NCI-H446 treated with DMSO at 0.1 percent for 48 hours (cell line): Measurements from ENCODE around the gene GSTA4.

Source experiments
- DNase-seq: peaks from one replicate; lab custom pipeline; 2025; lab: John Stamatoyannopoulos, UW

GSTA4 gene

DNA sequence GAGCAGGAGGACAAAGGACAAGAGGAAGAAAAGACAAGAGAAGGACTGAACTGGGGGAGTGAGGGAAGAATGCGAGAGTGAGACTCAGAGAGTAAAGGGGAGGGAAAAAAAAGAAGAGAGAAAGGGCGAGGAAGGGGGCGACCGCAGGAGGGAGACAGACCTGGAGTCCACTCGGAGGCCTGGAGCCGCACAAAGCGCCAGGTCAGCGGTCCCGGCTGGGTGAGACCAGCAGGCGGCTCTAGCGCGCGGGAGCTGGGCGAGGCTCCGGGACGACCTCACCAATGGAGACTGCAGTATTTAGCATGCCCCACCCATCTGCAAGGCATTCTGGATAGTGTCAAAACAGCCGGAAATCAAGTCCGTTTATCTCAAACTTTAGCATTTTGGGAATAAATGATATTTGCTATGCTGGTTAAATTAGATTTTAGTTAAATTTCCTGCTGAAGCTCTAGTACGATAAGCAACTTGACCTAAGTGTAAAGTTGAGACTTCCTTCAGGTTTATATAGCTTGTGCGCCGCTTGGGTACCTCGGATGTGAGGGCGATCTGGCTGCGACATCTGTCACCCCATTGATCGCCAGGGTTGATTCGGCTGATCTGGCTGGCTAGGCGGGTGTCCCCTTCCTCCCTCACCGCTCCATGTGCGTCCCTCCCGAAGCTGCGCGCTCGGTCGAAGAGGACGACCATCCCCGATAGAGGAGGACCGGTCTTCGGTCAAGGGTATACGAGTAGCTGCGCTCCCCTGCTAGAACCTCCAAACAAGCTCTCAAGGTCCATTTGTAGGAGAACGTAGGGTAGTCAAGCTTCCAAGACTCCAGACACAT is at the start of gene GSTA4:
Gene GSTA4, minus strand, starts transcription at position 196 of the 824 bp plus-strand sequence. CDS start 1,041 bp downstream, outside the sequence.
- DNase-seq = peak; percentile 96

GRCh38 chr6:53044572-53044971 is 49.5 kb upstream of the GSTA4 start:
- DNase-seq = no peak

DNA sequence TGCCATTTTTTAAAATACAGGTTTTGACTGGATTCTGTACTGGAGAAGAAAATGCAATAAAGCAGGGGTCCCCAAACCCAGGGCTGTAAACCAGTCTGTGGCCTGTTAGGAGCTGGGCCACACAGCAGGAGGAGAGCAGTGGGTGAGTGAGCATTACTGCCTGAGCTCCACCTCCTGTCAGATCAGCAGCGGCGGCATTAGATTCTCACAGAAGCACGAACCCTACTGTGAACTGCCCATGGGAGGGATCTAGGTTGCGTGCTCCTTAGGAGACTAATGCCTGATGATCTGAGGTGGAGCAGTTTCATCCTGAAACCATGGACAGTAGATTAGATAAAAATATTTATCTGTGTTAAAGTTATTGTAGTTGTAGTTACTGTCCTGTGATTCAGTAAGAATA is 49.0 kb upstream of the GSTA4 start:
- no peak for DNase-seq

DNA sequence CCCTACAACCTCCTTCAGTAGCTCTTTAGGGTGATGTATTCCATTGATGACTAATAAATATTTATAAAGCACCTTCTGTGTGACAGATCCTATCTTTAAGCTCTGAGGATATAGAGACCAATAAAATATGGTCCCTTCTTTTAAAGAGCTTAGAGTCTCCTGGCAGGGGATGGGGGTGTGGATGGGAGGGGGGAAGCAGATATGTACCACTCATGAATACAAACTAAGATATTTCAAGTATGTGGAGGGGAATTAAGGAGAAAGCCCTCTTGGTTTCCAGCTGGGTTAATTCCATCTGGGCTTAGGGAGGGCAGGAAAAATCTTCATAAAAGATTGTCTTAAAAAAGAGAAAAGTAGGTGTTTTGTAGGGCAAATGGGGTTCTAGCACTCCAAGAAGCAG is 48.5 kb upstream of the GSTA4 start:
- DNase-seq = no peak

DNA sequence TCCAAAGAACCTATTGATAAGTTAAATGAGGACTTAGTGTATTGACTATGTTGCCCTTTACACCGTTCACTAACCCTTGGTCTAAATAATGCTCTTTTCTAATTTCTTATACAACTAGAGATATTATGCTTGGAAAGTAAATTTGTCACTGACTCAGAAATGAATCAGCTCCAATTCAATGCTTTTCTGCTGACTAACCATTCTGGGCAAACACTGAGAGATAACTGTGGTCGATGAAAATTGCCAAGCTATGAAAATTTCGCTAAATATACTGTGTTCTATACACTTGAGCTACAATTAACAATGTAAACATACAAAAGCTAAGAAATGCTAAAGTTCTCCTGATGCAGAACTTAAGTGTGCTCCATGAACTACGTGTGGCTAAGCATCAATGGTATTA is 47.0 kb upstream of the GSTA4 start:
- DNase-seq = no peak

DNA sequence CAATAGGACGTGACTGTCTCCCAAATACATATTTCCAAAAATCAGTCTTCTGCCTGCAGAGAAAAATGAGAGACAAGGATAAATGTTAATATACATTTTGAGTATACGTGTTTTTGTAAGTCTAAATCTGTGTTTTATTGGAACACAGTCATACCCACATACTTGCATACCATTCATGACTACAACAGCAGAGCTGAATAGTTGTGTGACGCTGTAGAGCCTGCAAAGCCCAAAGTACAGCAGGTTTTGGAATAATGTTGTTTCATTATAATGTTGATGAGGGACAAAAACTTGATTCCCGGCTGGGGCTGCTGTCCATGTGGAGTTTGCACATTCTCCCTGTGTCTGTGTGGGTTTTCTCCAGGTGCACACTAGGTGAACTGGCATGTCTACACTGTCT is 46.3 kb upstream of the GSTA4 start:
- no peak for DNase-seq

- no peak for DNase-seq
Measured at GRCh38 chr6:53038596-53038995, 43.5 kb upstream of the GSTA4 start.

DNA sequence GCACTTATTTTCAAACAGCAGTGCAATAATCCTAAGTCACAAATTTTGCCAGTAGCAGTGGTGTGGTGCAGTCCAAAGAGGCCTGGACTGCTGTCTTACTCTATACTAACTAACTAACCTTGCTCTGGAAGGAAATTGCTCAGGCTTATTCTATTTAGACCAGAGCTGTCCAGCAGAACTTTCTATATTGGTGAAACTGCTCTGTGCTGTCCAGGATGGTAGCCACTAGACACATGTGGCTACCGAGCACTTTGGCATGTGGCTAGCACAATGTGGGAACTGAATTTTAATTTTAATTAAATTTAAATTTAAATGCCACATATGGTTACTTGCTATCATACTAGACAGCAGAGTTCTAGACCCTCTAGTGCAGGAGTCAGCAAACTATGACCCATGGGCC is 43.1 kb upstream of the GSTA4 start:
- no peak for DNase-seq

GRCh38 chr6:53035549-53036213 is 40.6 kb upstream of the GSTA4 start:
- DNase-seq = no peak

- no peak for DNase-seq
Measured at GRCh38 chr6:53033764-53034163, 38.7 kb upstream of the GSTA4 start.

GRCh38 chr6:53032849-53033248 is 37.8 kb upstream of the GSTA4 start:
- no peak for DNase-seq

GRCh38 chr6:53031281-53031680 is 36.2 kb upstream of the GSTA4 start:
- no peak for DNase-seq

GRCh38 chr6:53029761-53030160 is 34.7 kb upstream of the GSTA4 start:
- DNase-seq = no peak

- DNase-seq = no peak
Measured at GRCh38 chr6:53029257-53029656, 34.2 kb upstream of the GSTA4 start.

GRCh38 chr6:53028467-53028866 is 33.4 kb upstream of the GSTA4 start:
- no peak for DNase-seq

- DNase-seq = no peak
Measured at GRCh38 chr6:53027131-53027718, 32.1 kb upstream of the GSTA4 start.

DNA sequence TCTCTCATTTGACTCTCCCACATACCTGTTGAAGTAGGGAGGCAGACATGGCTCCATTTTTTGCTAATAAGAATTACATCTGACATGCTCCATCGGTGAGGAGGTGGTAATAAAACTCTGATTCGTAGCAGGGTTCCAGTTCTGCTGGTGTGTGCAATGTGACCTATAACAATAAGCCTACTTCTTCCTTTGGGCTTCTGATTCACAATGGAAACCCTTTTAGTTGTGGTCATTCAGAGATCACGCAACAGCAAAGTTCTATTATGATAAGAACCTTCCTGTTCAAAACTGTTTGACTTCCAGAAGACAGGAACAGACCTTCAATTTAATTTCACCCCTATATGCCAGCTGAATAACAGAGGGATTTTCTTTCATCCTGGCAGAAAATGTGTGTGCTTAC is 31.4 kb upstream of the GSTA4 start:
- DNase-seq = no peak

- DNase-seq = no peak
Measured at GRCh38 chr6:53023323-53023722, 28.2 kb upstream of the GSTA4 start.

DNA sequence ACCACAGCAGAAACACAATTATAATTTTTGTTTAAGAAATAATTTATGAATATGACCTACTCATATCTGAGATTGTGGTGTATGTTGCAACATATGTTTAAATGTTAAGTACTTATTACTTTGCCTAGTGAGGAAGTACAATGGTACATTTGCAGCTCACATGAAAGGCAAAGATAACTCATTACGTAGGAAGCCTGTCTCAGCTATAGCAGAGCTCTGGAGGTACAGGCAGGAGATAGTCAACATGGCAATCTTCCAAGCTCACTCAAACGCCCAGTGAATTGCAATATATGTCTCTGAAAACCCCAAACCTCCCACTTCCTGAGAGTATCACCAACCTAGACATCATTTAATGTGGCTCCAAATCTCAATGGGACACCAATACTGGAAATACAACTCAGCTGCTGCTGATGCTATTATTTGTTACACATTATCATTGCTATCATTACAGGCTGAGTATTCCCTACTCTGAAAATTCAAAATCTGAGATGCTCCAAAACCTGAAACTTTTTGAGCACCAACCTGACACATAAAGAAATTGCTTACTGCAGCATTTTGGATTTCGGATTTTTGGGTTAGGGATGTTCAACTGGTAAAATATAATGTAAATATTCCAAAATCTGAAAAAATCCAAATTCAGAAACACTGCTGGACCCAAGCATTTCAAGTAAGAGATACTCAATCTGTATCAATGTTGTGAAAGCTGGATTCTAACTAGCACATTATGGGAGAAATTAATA is 25.1 kb upstream of the GSTA4 start:
- no peak for DNase-seq

- no peak for DNase-seq
Measured at GRCh38 chr6:53018446-53018845, 23.4 kb upstream of the GSTA4 start.

- DNase-seq = no peak
Measured at GRCh38 chr6:53015486-53015885, 20.4 kb upstream of the GSTA4 start.

GRCh38 chr6:53014744-53015143 is 19.7 kb upstream of the GSTA4 start:
- no peak for DNase-seq

GRCh38 chr6:53014063-53014462 is 19.0 kb upstream of the GSTA4 start:
- no peak for DNase-seq
